WERI-Rb-1 (cell line): ENCODE data around the gene RAD9A.

ENCODE experiments used
- DNase-seq: peaks from one replicate; pipeline ENCODE4 v3.0.0-alpha.2; 2020
- H3K27ac ChIP-seq: fragments of 250-450 bp; sonication (Bioruptor Pico); 2 replicates; pipeline ENCODE4 v1.5.1; 2020; ENCODE audit warnings: mild to moderate bottlenecking, moderate library complexity
- H3K27me3 ChIP-seq: fragments of 250-450 bp; sonication (Bioruptor Pico); 2 replicates; pipeline ENCODE4 v1.5.1; 2021; ENCODE audit warnings: mild to moderate bottlenecking, low read depth, moderate library complexity; ENCODE audit not compliant: insufficient read depth, severe bottlenecking
- H3K36me3 ChIP-seq: fragments of 250-450 bp; sonication (Bioruptor Pico); 2 replicates; pipeline ENCODE4 v1.5.1; 2020; ENCODE audit warnings: mild to moderate bottlenecking, moderate library complexity
- H3K4me3 ChIP-seq: 2 replicates; pipeline ENCODE4 v1.5.1; 2011; ENCODE audit warnings: low read depth, mild to moderate bottlenecking, control low read depth, low read length
- H3K9me3 ChIP-seq: fragments of 250-450 bp; sonication (Bioruptor Pico); 2 replicates; pipeline ENCODE4 v1.5.1; 2021; ENCODE audit warnings: mild to moderate bottlenecking, moderate library complexity; ENCODE audit not compliant: severe bottlenecking
- TF ChIP-seq, protein P1 (sequence below): IDR thresholded peaks from 2 replicates; pipeline ENCODE4 v1.5.1; 2011; ENCODE audit warnings: low read depth, mild to moderate bottlenecking, control low read depth, inconsistent platforms, low read length

RAD9A gene

DNA sequence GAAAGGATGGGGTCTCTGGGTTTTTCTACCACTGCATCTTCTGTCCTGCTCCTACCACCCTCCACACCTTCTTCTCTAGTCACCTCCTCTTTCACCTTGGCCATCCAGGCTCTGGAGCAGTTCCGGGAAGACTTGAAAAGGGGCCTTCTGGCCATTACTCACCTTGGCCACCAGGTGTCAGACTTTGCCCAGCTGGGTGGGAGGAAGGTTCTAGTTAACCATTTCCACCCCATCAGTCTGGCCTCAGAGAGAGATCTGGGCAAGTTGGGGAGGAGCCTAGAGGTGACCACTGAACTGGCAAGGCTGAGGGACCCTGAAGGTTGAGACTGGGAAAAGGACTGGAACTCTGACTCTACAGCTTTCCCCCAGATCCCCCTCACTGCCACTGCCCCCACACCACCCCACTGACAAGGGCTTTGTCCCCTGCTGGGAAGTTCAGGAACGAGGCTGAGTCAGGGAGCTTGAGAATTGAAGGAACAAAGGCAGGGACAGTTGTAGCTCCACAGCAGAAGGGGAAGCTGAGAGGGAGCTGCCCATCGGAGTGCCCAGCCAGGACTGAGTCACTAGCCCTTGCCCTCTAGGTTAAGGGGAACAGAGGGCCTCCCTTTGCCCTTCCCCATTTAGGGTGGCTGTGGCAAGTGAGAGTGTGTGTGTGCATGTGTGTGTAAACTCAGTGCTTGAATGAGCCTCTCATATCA lies 34.8 kb upstream of the RAD9A start:
- no peak overlapping the region for H3K4me3 ChIP-seq
- no peaks in the 10 kb centered on the region for H3K9me3 ChIP-seq
- DNase-seq, result peak; percentile 78
- no peaks in the 10 kb centered on the region for H3K27me3 ChIP-seq
- H3K36me3 ChIP-seq, result no peaks in the 10 kb centered on the region
- TF ChIP-seq, protein P1, sequence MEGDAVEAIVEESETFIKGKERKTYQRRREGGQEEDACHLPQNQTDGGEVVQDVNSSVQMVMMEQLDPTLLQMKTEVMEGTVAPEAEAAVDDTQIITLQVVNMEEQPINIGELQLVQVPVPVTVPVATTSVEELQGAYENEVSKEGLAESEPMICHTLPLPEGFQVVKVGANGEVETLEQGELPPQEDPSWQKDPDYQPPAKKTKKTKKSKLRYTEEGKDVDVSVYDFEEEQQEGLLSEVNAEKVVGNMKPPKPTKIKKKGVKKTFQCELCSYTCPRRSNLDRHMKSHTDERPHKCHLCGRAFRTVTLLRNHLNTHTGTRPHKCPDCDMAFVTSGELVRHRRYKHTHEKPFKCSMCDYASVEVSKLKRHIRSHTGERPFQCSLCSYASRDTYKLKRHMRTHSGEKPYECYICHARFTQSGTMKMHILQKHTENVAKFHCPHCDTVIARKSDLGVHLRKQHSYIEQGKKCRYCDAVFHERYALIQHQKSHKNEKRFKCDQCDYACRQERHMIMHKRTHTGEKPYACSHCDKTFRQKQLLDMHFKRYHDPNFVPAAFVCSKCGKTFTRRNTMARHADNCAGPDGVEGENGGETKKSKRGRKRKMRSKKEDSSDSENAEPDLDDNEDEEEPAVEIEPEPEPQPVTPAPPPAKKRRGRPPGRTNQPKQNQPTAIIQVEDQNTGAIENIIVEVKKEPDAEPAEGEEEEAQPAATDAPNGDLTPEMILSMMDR, result peak; percentile 86
- peak overlapping the region; percentile 85 for H3K27ac ChIP-seq

DNA sequence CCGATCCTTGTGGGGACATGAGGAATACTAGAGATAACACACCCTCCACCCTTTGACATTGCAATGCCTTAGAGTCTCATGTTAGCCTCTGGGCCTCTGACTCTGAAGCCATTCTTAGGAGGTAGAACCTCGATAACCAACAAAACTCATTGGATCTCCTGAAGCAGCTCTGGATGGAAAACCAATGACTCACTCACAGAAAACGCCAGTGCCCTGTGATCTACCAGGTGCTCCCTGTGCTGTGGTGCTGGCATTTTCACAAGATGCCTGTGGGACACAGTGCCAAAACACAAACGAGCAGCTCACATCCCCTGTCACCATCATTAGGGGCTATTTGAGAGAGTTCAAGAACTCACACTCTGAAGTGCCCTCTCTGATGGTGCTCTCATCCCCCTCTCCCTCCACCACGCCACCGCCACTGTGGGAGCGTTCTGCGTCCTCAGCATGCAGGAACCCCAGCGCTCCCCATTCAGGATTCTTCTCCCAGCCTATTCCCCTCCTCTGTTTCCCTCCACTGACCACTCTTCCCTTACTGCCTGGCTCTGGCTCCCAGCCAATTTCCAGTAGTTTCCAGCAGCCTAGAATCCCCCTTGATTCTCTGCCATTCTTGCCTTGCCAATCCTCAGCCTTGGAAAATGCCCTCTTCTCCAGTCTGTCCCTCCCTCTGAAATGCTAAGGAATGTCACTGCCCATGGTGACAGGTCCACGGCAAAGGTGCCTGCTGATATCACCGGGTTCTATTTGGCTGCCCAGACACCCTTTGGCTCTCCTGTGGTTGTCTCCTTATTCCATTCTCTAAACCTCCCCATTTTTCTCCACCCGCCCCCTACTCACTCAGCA lies 33.7 kb upstream of the RAD9A start:
- H3K36me3 ChIP-seq, result no peaks in the 10 kb centered on the region
- no peaks in the 10 kb centered on the region for H3K27me3 ChIP-seq
- DNase-seq, result no peak
- TF ChIP-seq, protein P1, result no peak
- H3K4me3 ChIP-seq, result no peak overlapping the region
- H3K9me3 ChIP-seq, result no peaks in the 10 kb centered on the region
- no peak overlapping the region for H3K27ac ChIP-seq

DNA sequence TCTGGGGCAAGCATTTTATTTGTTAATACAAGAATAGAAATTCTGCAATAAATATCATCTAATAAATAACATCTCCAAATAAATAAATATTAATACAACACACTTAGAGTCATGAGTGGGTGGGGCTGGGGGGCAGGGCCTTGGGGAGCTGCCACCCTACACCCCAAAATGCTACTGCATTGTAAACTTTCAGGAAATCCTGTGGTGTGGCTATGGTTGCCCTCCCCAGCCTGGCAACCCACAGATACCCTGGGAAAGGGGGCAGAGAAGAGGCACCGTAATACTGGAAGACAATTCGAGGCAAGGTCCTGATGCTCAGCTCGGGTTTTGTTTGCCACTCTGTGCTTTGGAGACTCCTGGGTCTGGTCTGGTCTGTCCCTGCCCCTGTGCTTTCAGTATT lies 27.6 kb upstream of the RAD9A start:
- DNase-seq, result no peak
- Histone ChIP-seq H3K27ac (no peak overlapping the region), H3K4me3 (no peak overlapping the region), H3K36me3 (no peaks in the 10 kb centered on the region), H3K27me3 (no peaks in the 10 kb centered on the region), H3K9me3 (no peaks in the 10 kb centered on the region)
- TF ChIP-seq, protein P1, result no peak

DNA sequence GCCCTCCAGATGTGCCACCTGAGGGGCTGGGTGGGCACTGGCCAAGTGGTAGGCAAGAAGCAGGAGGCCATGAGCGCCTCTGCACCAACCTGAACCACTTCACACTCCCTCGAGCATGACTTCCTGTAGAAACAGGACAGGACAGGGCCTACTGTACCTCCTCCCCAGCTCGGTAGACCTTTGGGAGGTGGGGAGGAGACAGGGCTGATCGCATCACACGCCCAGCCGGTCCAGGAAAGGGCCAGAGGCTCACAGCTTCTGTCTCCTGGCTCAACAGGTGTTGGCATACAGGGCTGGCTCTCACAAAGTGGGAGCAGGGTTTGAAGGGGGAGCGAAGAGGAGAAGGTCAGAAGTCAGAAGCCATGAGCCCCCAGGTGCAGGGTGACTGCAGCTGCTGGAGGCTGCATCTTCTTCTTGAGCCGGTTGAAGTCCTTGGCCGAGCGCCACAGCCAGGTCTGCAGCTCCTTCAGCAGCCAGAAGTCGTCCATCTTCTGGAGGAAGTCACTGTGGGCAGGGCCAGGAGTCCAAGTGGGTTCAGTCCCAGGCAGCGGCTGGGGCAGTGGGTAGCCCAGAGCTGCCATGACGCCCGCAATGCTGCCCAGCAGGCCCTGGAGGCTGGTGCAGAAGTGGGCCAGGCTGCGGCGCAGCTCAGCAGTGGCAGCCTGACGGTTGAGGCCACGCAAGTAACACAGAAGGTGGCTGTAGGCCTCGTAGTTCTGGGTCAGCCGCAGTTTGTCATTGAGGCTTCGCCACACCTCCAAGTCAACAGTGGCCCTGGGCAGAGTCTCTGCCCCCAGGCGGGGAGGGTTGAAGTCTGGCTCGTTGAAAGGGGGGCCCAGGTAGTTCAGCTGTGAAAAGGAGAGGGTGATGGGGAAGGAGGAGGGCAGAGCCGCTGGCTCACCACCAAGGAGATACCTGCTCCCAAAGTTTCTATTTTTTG lies 26.7 kb upstream of the RAD9A start:
- TF ChIP-seq, protein P1, result no peak
- H3K27ac ChIP-seq, result no peak overlapping the region
- no peaks in the 10 kb centered on the region for H3K36me3 ChIP-seq
- DNase-seq, result no peak
- H3K4me3 ChIP-seq, result no peak overlapping the region
- H3K9me3 ChIP-seq, result no peaks in the 10 kb centered on the region
- no peaks in the 10 kb centered on the region for H3K27me3 ChIP-seq

DNA sequence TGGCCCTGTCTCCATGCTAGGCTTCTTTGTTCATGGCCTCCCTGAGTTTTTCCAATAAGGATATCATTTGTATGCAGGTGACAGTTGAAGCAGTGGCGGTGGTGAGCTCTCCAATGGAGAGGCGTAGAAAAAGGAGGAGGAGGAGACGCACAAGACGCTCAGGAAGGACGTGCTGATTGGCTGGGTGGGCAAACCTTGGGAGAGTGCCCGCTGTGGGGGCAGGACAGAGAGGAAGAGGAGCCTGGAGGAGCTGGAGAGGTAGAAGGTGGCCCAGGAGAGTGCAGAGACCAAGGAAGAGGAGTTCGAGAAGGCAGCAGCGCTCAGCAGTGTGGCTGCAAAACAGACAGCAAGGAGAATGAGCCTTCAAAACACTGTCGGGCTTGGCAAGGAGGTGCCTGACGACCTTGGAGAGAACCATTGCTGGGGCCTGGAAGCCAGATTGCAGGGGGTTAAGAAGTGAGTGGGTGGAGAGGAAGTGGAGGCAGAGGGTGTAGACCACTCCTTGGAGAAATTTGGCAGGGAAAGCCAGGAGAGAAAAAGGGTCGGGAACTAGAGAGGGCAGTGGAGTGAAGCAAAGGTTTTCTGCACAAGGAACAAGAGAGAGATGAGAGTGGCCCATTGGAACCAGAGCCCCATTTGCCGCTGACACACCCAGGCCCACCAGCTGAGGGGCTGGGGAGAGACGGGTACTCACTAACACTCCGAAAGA lies 25.9 kb upstream of the RAD9A start:
- no peak overlapping the region for H3K27ac ChIP-seq
- H3K36me3 ChIP-seq, result no peaks in the 10 kb centered on the region
- H3K27me3 ChIP-seq, result no peaks in the 10 kb centered on the region

More for the DNA sequence above, 25.9 kb upstream of the RAD9A start:
- no peak for DNase-seq
- TF ChIP-seq, protein P1, result no peak
- no peak overlapping the region for H3K4me3 ChIP-seq
- H3K9me3 ChIP-seq, result no peaks in the 10 kb centered on the region
